HepG2 (cell line): Measurements from ENCODE around the gene FRMD8. TPM values are rescaled to one million over a fixed set of nuclear protein-coding genes. Genes with fewer than 3 reads are reported as not detected.

Experiments
- AGO1 ChIP-seq: fragments of 200-400 bp; formaldehyde crosslinking; IDR thresholded peaks from 2 replicates; pipeline ENCODE4 v1.6.1; 2017; ENCODE audit warnings: mild to moderate bottlenecking, low read depth, low read length, moderate library complexity; ENCODE audit not compliant: poor library complexity, severe bottlenecking
- NFYB ChIP-seq: sonication (generic); formaldehyde crosslinking; IDR thresholded peaks from 2 replicates; pipeline ENCODE4 v1.4.0; 2020; ENCODE audit warnings: missing genetic modification reagents
- NR3C1 ChIP-seq: sonication (generic); formaldehyde crosslinking; IDR thresholded peaks from 2 replicates; pipeline ENCODE4 v1.4.0; 2020; ENCODE audit warnings: missing genetic modification reagents
- POGZ ChIP-seq: sonication (generic); formaldehyde crosslinking; IDR thresholded peaks from 2 replicates; pipeline ENCODE4 v1.4.0; 2020; ENCODE audit warnings: mild to moderate bottlenecking, missing genetic modification reagents
- RBFOX2 ChIP-seq: fragments of 200-400 bp; formaldehyde crosslinking; IDR thresholded peaks from 2 replicates; pipeline ENCODE4 v1.6.1; 2017; ENCODE audit warnings: low read depth, mild to moderate bottlenecking, low read length
- SP140L ChIP-seq: sonication (generic); formaldehyde crosslinking; IDR thresholded peaks from 2 replicates; pipeline ENCODE4 v1.4.0; 2020; ENCODE audit warnings: missing genetic modification reagents, borderline replicate concordance
- STAT5B ChIP-seq: sonication (generic); formaldehyde crosslinking; IDR thresholded peaks from 2 replicates; pipeline ENCODE4 v1.4.0; 2020; ENCODE audit warnings: missing genetic modification reagents
- ZC3H13 ChIP-seq: sonication (generic); formaldehyde crosslinking; IDR thresholded peaks from 2 replicates; pipeline ENCODE4 v1.8.1; 2023; ENCODE audit warnings: mild to moderate bottlenecking, missing genetic modification reagents, moderate library complexity
- ZNF563 ChIP-seq: sonication (generic); formaldehyde crosslinking; IDR thresholded peaks from 2 replicates; pipeline ENCODE4 v1.8.0; 2022; ENCODE audit warnings: mild to moderate bottlenecking, moderate library complexity, missing genetic modification reagents
- ZNF720 ChIP-seq: sonication (generic); formaldehyde crosslinking; IDR thresholded peaks from 2 replicates; pipeline ENCODE4 v1.4.0; 2020; ENCODE audit warnings: missing genetic modification reagents
- ZNF775 ChIP-seq: sonication (generic); formaldehyde crosslinking; IDR thresholded peaks from 2 replicates; pipeline ENCODE4 v1.4.0; 2020; ENCODE audit warnings: missing genetic modification reagents, mild to moderate bottlenecking, moderate library complexity, borderline replicate concordance
- polyA plus RNA-seq, 8 experiments: library from polyadenylated mRNA; depleted of rRNA in 3 of 8; stranded (reverse) in 7 of 8; unstranded in 1 of 8; fragments of >200 nt; fragmentation: Illumina TruSeq in 4 of 8; extraction: Trizol in 4 of 8; gene quantifications; 2 replicates each; pipeline versions ENCODE4 v1.2.1 to v1.2.3, GENCODE V29; 2011 to 2016; ENCODE audit warnings: low read depth in 4 of 8, missing spikeins in 1 of 8, mixed read lengths in 1 of 8; ENCODE audit not compliant: insufficient read depth in 1 of 8
- total RNA-seq, 5 experiments: library from RNA; depleted of rRNA; stranded (reverse); fragments of >200 nt; fragmentation: Illumina TruSeq; extraction: Trizol; gene quantifications; 2 replicates each; pipeline ENCODE4 v1.2.3, GENCODE V29; 2016; ENCODE audit warnings: low read depth in 1 of 5
- TF ChIP-seq, protein P1 (sequence below): sonication (generic); formaldehyde crosslinking; IDR thresholded peaks from 2 replicates; pipeline ENCODE4 v1.8.1; 2023; ENCODE audit warnings: mild to moderate bottlenecking, missing genetic modification reagents, borderline replicate concordance
- TF ChIP-seq, protein P2 (sequence below): sonication (generic); formaldehyde crosslinking; IDR thresholded peaks from 2 replicates; pipeline ENCODE4 v1.4.0; 2020; ENCODE audit warnings: mild to moderate bottlenecking, missing genetic modification reagents, borderline replicate concordance
- TF ChIP-seq, protein P3 (sequence below): sonication (generic); formaldehyde crosslinking; IDR thresholded peaks from 2 replicates; pipeline ENCODE4 v1.9.0; 2022; ENCODE audit warnings: missing genetic modification reagents, mild to moderate bottlenecking, borderline replicate concordance
- TF ChIP-seq, protein P4 (sequence below): sonication (generic); formaldehyde crosslinking; IDR thresholded peaks from 2 replicates; pipeline ENCODE4 v1.8.0; 2022; ENCODE audit warnings: missing genetic modification reagents, mild to moderate bottlenecking, inconsistent platforms, borderline replicate concordance
- TF ChIP-seq, protein P5 (sequence below): sonication (generic); formaldehyde crosslinking; IDR thresholded peaks from 2 replicates; pipeline ENCODE4 v1.4.0; 2020; ENCODE audit warnings: missing genetic modification reagents
- TF ChIP-seq, protein P6 (sequence below): sonication (generic); formaldehyde crosslinking; IDR thresholded peaks from 2 replicates; pipeline ENCODE4 v1.4.0; 2020; ENCODE audit warnings: mild to moderate bottlenecking, missing genetic modification reagents
- TF ChIP-seq, protein P7 (sequence below): sonication (generic); formaldehyde crosslinking; conservative IDR thresholded peaks from 2 replicates; pipeline ENCODE4 v1.4.0; 2020; ENCODE audit warnings: missing genetic modification reagents

FRMD8 gene
- total and polyA plus RNA-seq, 2 of the 13 experiments (the other 11 are each of a cell fraction or from before 2014, with no cell fraction given), result 5.8 to 20.6 TPM

DNA sequence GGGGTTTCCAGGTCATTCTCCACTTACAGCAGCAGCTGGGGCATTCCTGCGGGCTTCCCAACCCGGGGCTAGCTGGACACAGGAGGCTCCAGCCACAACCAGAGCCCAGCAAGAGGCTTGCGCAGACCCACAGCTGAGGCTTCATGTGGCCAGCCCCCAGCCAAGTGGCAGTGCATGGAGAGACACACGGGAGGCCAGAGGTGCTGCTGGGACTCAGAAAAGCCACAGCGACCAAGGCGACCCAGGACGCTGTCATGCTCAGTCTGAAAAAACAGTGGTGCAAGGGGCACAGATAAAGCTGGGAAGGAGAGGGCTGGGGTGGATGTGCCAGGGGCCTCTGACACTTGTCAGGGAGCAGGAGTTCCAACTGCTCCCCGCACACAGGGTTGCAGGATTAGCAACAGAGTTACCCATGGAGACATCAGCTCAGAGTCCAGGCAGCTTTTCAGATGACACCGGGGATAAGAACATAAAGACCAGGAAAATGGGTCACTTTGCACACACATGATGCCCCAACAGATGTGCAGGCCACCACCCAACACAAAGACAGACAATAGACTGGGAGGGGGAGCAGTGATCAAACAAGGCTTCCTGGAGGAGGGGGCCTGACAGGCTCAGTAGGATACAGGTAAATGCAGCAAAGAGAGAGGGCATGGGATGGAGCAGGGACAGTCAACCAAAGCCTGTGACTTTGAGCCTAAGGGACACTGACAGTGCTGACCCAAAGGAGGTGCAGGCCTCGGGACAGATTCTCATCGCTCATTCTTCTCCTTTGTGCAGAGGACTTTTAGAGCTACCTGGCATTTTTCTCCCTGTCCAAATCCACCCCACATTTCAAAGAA, 29.3 kb downstream of the FRMD8 start (continued):
- TF ChIP-seq AGO1, result no peak
- no peak for TF ChIP-seq RBFOX2
- TF ChIP-seq, protein P1, sequence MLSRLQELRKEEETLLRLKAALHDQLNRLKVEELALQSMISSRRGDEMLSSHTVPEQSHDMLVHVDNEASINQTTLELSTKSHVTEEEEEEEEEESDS, result 0 out of 2 replicates have a peak, but pooled peaks have one; percentile 32
- TF ChIP-seq ZNF563 (CRISPR knock-in tag), result no peak
- no peak for TF ChIP-seq POGZ (CRISPR knock-in tag)
- no peak for TF ChIP-seq ZC3H13 (CRISPR knock-in tag)
- TF ChIP-seq, protein P2, sequence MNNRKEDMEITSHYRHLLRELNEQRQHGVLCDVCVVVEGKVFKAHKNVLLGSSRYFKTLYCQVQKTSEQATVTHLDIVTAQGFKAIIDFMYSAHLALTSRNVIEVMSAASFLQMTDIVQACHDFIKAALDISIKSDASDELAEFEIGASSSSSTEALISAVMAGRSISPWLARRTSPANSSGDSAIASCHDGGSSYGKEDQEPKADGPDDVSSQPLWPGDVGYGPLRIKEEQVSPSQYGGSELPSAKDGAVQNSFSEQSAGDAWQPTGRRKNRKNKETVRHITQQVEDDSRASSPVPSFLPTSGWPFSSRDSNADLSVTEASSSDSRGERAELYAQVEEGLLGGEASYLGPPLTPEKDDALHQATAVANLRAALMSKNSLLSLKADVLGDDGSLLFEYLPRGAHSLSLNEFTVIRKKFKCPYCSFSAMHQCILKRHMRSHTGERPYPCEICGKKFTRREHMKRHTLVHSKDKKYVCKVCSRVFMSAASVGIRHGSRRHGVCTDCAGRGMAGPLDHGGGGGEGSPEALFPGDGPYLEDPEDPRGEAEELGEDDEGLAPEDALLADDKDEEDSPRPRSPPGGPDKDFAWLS (CRISPR knock-in tag), result peak; percentile 61; the same call in 1 of the 2 replicates
- TF ChIP-seq NFYB (CRISPR knock-in tag), result no peak
- TF ChIP-seq, protein P3, sequence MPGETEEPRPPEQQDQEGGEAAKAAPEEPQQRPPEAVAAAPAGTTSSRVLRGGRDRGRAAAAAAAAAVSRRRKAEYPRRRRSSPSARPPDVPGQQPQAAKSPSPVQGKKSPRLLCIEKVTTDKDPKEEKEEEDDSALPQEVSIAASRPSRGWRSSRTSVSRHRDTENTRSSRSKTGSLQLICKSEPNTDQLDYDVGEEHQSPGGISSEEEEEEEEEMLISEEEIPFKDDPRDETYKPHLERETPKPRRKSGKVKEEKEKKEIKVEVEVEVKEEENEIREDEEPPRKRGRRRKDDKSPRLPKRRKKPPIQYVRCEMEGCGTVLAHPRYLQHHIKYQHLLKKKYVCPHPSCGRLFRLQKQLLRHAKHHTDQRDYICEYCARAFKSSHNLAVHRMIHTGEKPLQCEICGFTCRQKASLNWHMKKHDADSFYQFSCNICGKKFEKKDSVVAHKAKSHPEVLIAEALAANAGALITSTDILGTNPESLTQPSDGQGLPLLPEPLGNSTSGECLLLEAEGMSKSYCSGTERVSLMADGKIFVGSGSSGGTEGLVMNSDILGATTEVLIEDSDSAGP (CRISPR knock-in tag), result no peak
- TF ChIP-seq, protein P4, sequence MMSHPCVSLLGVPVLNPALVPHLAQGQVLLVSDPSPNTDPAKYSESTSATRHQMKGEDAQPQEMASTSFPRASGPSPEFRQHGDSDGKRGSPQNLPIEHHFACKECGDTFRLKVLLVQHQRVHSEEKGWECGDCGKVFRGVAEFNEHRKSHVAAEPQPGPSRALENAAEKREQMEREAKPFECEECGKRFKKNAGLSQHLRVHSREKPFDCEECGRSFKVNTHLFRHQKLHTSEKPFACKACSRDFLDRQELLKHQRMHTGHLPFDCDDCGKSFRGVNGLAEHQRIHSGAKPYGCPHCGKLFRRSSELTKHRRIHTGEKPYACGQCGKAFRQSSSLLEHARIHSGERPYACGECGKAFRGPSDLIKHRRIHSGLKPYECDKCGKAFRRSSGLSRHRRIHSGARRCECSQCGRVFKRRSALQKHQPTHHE, result no peak
- no peak for TF ChIP-seq ZNF720
- TF ChIP-seq, protein P5, sequence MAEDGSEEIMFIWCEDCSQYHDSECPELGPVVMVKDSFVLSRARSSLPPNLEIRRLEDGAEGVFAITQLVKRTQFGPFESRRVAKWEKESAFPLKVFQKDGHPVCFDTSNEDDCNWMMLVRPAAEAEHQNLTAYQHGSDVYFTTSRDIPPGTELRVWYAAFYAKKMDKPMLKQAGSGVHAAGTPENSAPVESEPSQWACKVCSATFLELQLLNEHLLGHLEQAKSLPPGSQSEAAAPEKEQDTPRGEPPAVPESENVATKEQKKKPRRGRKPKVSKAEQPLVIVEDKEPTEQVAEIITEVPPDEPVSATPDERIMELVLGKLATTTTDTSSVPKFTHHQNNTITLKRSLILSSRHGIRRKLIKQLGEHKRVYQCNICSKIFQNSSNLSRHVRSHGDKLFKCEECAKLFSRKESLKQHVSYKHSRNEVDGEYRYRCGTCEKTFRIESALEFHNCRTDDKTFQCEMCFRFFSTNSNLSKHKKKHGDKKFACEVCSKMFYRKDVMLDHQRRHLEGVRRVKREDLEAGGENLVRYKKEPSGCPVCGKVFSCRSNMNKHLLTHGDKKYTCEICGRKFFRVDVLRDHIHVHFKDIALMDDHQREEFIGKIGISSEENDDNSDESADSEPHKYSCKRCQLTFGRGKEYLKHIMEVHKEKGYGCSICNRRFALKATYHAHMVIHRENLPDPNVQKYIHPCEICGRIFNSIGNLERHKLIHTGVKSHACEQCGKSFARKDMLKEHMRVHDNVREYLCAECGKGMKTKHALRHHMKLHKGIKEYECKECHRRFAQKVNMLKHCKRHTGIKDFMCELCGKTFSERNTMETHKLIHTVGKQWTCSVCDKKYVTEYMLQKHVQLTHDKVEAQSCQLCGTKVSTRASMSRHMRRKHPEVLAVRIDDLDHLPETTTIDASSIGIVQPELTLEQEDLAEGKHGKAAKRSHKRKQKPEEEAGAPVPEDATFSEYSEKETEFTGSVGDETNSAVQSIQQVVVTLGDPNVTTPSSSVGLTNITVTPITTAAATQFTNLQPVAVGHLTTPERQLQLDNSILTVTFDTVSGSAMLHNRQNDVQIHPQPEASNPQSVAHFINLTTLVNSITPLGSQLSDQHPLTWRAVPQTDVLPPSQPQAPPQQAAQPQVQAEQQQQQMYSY (CRISPR knock-in tag), result no peak
- TF ChIP-seq, protein P6, sequence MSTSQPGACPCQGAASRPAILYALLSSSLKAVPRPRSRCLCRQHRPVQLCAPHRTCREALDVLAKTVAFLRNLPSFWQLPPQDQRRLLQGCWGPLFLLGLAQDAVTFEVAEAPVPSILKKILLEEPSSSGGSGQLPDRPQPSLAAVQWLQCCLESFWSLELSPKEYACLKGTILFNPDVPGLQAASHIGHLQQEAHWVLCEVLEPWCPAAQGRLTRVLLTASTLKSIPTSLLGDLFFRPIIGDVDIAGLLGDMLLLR, result no peak
- no peak for TF ChIP-seq SP140L
- TF ChIP-seq, protein P7, sequence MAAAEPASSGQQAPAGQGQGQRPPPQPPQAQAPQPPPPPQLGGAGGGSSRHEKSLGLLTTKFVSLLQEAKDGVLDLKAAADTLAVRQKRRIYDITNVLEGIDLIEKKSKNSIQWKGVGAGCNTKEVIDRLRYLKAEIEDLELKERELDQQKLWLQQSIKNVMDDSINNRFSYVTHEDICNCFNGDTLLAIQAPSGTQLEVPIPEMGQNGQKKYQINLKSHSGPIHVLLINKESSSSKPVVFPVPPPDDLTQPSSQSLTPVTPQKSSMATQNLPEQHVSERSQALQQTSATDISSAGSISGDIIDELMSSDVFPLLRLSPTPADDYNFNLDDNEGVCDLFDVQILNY (CRISPR knock-in tag), result no peak
- no peak for TF ChIP-seq STAT5B (CRISPR knock-in tag)
- TF ChIP-seq NR3C1 (CRISPR knock-in tag), result no peak
- TF ChIP-seq ZNF775 (CRISPR knock-in tag), result no peak
